Naive thymus-derived CD8-positive, alpha-beta T cell (primary cell): ENCODE results near the gene EPDR1. TPM values are rescaled to one million over a fixed set of nuclear protein-coding genes. Genes with fewer than 3 reads are reported as not detected.

ENCODE experiments used
- ATAC-seq, 2 donors: fragments of 150-1000 bp; cut with Tn5 transposase in 1 of 2; sonication (Bioruptor Pico), chemical (Tn5 transposase) in 1 of 2; 1 replicate in 1 of 2; 2 replicates in 1 of 2; pipeline ENCODE4 v1.10.0; 2021; ENCODE audit warnings: mild to moderate bottlenecking in 2 of 2, moderate library complexity in 2 of 2
- POLR2A ChIA-PET: fragments of 350-600 bp; sonication (Branson Sonifier 250); formaldehyde crosslinking; loops from one replicate; lab custom pipeline; 2021; ENCODE audit warnings: antibody characterized with exemption; lab: Charles Lee
- DNase-seq, 10 donors: peaks; one replicate each; pipeline versions ENCODE4 v3.0.0 to v3.0.0-alpha.2; 2020 to 2022
- H3K27ac Mint-ChIP-seq, 10 donors: one replicate each; pipeline ENCODE4 v1.8.0; 2020 to 2022; ENCODE audit warnings: mild to moderate bottlenecking in 10 of 10, mixed read lengths in 10 of 10, moderate library complexity in 4 of 10, inconsistent platforms in 1 of 10
- H3K27me3 Mint-ChIP-seq, 5 donors: one replicate each; pipeline ENCODE4 v1.8.0; 2021 to 2022; ENCODE audit warnings: mixed read lengths in 5 of 5
- H3K36me3 Mint-ChIP-seq, 3 donors: one replicate each; pipeline ENCODE4 v1.8.0; 2020 to 2022; ENCODE audit warnings: mixed read lengths in 3 of 3, mild to moderate bottlenecking in 2 of 3, inconsistent platforms in 1 of 3
- H3K4me1 Mint-ChIP-seq, 4 donors: one replicate each; pipeline ENCODE4 v1.8.0; 2021 to 2022; ENCODE audit warnings: mixed read lengths in 4 of 4
- H3K4me3 Mint-ChIP-seq, 10 donors: one replicate each; pipeline ENCODE4 v1.8.0; 2020 to 2022; ENCODE audit warnings: mild to moderate bottlenecking in 10 of 10, mixed read lengths in 10 of 10, moderate library complexity in 6 of 10, inconsistent platforms in 1 of 10
- H3K9me3 Mint-ChIP-seq, 9 donors: one replicate each; pipeline ENCODE4 v1.8.0; 2020 to 2022; ENCODE audit warnings: mixed read lengths in 9 of 9, mild to moderate bottlenecking in 3 of 9, inconsistent platforms in 1 of 9, moderate library complexity in 1 of 9
- polyA plus RNA-seq, 3 donors: library from polyadenylated mRNA; unstranded; fragments of 300-500 nt; fragmentation: Illumina TruSeq; gene quantifications; one replicate each; pipeline ENCODE4 v1.2.3, GENCODE V29; 2021
- total RNA-seq, 8 experiments: library from RNA in 2 of 8; stranded (reverse) in 2 of 8; gene quantifications; one replicate each; pipeline ENCODE4 v1.2.3 and lab custom pipeline; 2021 to 2026

EPDR1 gene
- total and polyA plus RNA-seq, 5 experiments from 2014 or later: 0.71 to 3.9 (median 1.6) TPM

- Mint-ChIP-seq H3K36me3 (no peaks in the 10 kb centered on the region), H3K9me3 (peaks cover 0 to 12% (median 2%) of the 10 kb centered on the region in 9 donors), H3K4me1 (no peaks in the 10 kb centered on the region), H3K4me3 (no peak overlapping the region), H3K27ac (no peak overlapping the region), H3K27me3 (peaks cover 1 to 17% (median 8%) of the 10 kb centered on the region in 5 donors)
- POLR2A ChIA-PET: no interaction called here
- DNase-seq (no peak), ATAC-seq (no peak)
Measured at GRCh38 chr7:37990337-37990736, 69.9 kb downstream of the EPDR1 start.

- Mint-ChIP-seq H3K36me3 (peaks cover 0 to 4% (median 0%) of the 10 kb centered on the region in 3 donors), H3K9me3 (peaks cover 0 to 24% (median 7%) of the 10 kb centered on the region in 9 donors), H3K4me1 (no peaks in the 10 kb centered on the region), H3K27me3 (peaks cover 1 to 17% (median 6%) of the 10 kb centered on the region in 5 donors), H3K4me3 (no peak overlapping the region), H3K27ac (no peak overlapping the region)
- POLR2A ChIA-PET: no interaction called here
- DNase-seq: no peak
- ATAC-seq: no peak
Measured at GRCh38 chr7:37993060-37993501, 72.6 kb downstream of the EPDR1 start.

GRCh38 chr7:37999673-38000072, 79.2 kb downstream of the EPDR1 start:
- Mint-ChIP-seq H3K4me3 (no peak overlapping the region), H3K27me3 (peaks cover under 1 to 10% (median 4%) of the 10 kb centered on the region in 5 donors), H3K27ac (no peak overlapping the region), H3K36me3 (peaks cover 0 to 4% (median 0%) of the 10 kb centered on the region in 3 donors), H3K4me1 (no peaks in the 10 kb centered on the region), H3K9me3 (peaks cover 0 to 14% (median 5%) of the 10 kb centered on the region in 9 donors)
- no peak for DNase-seq
- POLR2A ChIA-PET: no interaction called here
- no peak for ATAC-seq

- peaks cover 0 to 4% (median 0%) of the 10 kb centered on the region in 3 donors for H3K36me3 Mint-ChIP-seq
- no peak overlapping the region for H3K27ac Mint-ChIP-seq
- DNase-seq (no peak), ATAC-seq (no peak)
- no peaks in the 10 kb centered on the region for H3K4me1 Mint-ChIP-seq
- POLR2A ChIA-PET: no interaction called here
- H3K27me3 Mint-ChIP-seq: peaks cover 0 to 10% (median 4%) of the 10 kb centered on the region in 5 donors
- no peak overlapping the region for H3K4me3 Mint-ChIP-seq
- H3K9me3 Mint-ChIP-seq: peaks cover 0 to 12% (median 4%) of the 10 kb centered on the region in 9 donors
Measured at GRCh38 chr7:38000272-38000671, 79.8 kb downstream of the EPDR1 start.

Other genes with a start within 250 kb of the EPDR1 start
- gene GPR141, start 236.9 kb upstream of the EPDR1 start, total RNA-seq: not detected
- 1 to 10 TPM in 1 of 3 donors, under 1 TPM in 1, not detected in 1; 0.11 to 2.1 TPM for gene GPR141, start 236.9 kb upstream of the EPDR1 start, polyA plus RNA-seq
- not detected for gene NME8, start 72.0 kb upstream of the EPDR1 start, total RNA-seq
- gene NME8, start 72.0 kb upstream of the EPDR1 start, polyA plus RNA-seq: not detected
- gene SFRP4, start 3.8 kb upstream of the EPDR1 start, total RNA-seq: not detected
- gene SFRP4, start 3.8 kb upstream of the EPDR1 start, polyA plus RNA-seq: not detected